ENCODE results near the gene EHBP1.
A peak's percentile ranks its signal among the peaks of the same experiment; 100 is the strongest.
"Not testable (repeated sequence)": the region's sequence is repeated elsewhere in the genome, so short reads cannot be mapped to it uniquely, and the experiment has no call there.

The EHBP1 gene

GRCh38 chr2:63054841-63055225 lies 349.3 kb downstream of the EHBP1 start:
- DNase-seq, result no peak

GRCh38 chr2:63055226-63056106 lies 350.0 kb downstream of the EHBP1 start:
- no peak for DNase-seq

- DNase-seq, result no peak
These were observed 350.9 kb downstream of the EHBP1 start for GRCh38 chr2:63056107-63057050.

GRCh38 chr2:63057249-63058143 lies 352.0 kb downstream of the EHBP1 start:
- no peak for DNase-seq

GRCh38 chr2:63058144-63058920 lies 352.8 kb downstream of the EHBP1 start:
- DNase-seq, result no peak

- DNase-seq, result peak in 1 of 2 experiments; percentile 25
These were observed 353.6 kb downstream of the EHBP1 start for GRCh38 chr2:63058921-63059792.

- DNase-seq, result no peak
These were observed 354.4 kb downstream of the EHBP1 start for GRCh38 chr2:63059793-63060471.

GRCh38 chr2:63060472-63060991 lies 355.0 kb downstream of the EHBP1 start:
- no peak for DNase-seq

GRCh38 chr2:63064197-63064596 lies 358.7 kb downstream of the EHBP1 start:
- DNase-seq, result no peak

GRCh38 chr2:63064661-63065060 lies 359.1 kb downstream of the EHBP1 start:
- no peak for DNase-seq

- no peak for DNase-seq
These were observed 360.8 kb downstream of the EHBP1 start for GRCh38 chr2:63066265-63066664.

- no peak for DNase-seq
These were observed 361.3 kb downstream of the EHBP1 start for GRCh38 chr2:63066838-63067237.

GRCh38 chr2:63071664-63072063 lies 366.2 kb downstream of the EHBP1 start:
- no peak for DNase-seq

GRCh38 chr2:63073994-63074393 lies 368.5 kb downstream of the EHBP1 start:
- DNase-seq, result no peak

GRCh38 chr2:63074399-63074798 lies 368.9 kb downstream of the EHBP1 start:
- not testable (repeated sequence) for DNase-seq

- peak in 1 of 2 experiments; percentile 44 for DNase-seq
These were observed 373.5 kb downstream of the EHBP1 start for GRCh38 chr2:63078852-63079606.

GRCh38 chr2:63081404-63081803 lies 375.9 kb downstream of the EHBP1 start:
- DNase-seq, result no peak

GRCh38 chr2:63086687-63087086 lies 381.2 kb downstream of the EHBP1 start:
- DNase-seq, result no peak

GRCh38 chr2:63092401-63092800 lies 386.9 kb downstream of the EHBP1 start:
- no peak for DNase-seq
